Naive thymus-derived CD4-positive, alpha-beta T cell (primary cell): ENCODE data around the gene F10. TPM values are rescaled to one million over a fixed set of nuclear protein-coding genes. Genes with fewer than 3 reads are reported as not detected.
"Not testable (repeated sequence)": the region's sequence is repeated elsewhere in the genome, so short reads cannot be mapped to it uniquely, and the experiment has no call there.

Experiments used
- ATAC-seq: fragments of 150-1000 bp; cut with Tn5 transposase; 2 replicates; pipeline ENCODE4 v1.10.0; 2021; ENCODE audit warnings: mild to moderate bottlenecking, moderate library complexity
- CTCF ChIA-PET: fragments of 350-600 bp; sonication (Branson Sonifier 250); formaldehyde crosslinking; loops from one replicate; lab custom pipeline; 2021; ENCODE audit warnings: antibody characterized with exemption; lab: Charles Lee
- POLR2A ChIA-PET: fragments of 350-600 bp; sonication (Branson Sonifier 250); formaldehyde crosslinking; loops from one replicate; lab custom pipeline; 2021; ENCODE audit warnings: antibody characterized with exemption, inconsistent platforms; lab: Charles Lee
- DNase-seq, 9 donors: peaks; one replicate each; pipeline versions ENCODE4 v3.0.0 to v3.0.0-alpha.2; 2020 to 2022; ENCODE audit warnings: mixed read lengths in 1 of 9
- H3K27ac ChIP-seq: one replicate; pipeline ENCODE4 v1.7.0; 2013; ENCODE audit warnings: mild to moderate bottlenecking, low read depth, low read length, moderate library complexity
- H3K27me3 ChIP-seq, 2 donors: one replicate each; pipeline ENCODE4 v1.7.0; 2013; ENCODE audit warnings: low read length in 2 of 2, mild to moderate bottlenecking in 2 of 2, moderate library complexity in 2 of 2; ENCODE audit not compliant: control insufficient read depth in 2 of 2, insufficient read depth in 2 of 2
- H3K36me3 ChIP-seq, 3 experiments: 1 replicate in 2 of 3; 2 replicates in 1 of 3; pipeline ENCODE4 v1.7.0; 2013; ENCODE audit warnings: low read length in 3 of 3, mild to moderate bottlenecking in 3 of 3, moderate library complexity in 1 of 3; ENCODE audit not compliant: insufficient read depth in 3 of 3, control insufficient read depth in 2 of 3
- H3K4me1 ChIP-seq, 2 donors: one replicate each; pipeline ENCODE4 v1.7.0; 2013; ENCODE audit warnings: low read length in 2 of 2, mild to moderate bottlenecking in 2 of 2, moderate library complexity in 1 of 2; ENCODE audit not compliant: control insufficient read depth in 2 of 2, insufficient read depth in 2 of 2
- H3K4me3 ChIP-seq: 2 replicates; pipeline ENCODE4 v1.7.0; 2013; ENCODE audit warnings: mild to moderate bottlenecking, low read length
- H3K9me3 ChIP-seq, 3 experiments: 1 replicate in 2 of 3; 2 replicates in 1 of 3; pipeline ENCODE4 v1.7.0; 2013; ENCODE audit warnings: low read length in 3 of 3; ENCODE audit not compliant: control insufficient read depth in 2 of 3
- H3K27ac Mint-ChIP-seq, 9 donors: one replicate each; pipeline ENCODE4 v1.8.0; 2020 to 2022; ENCODE audit warnings: mixed read lengths in 9 of 9, mild to moderate bottlenecking in 8 of 9, moderate library complexity in 5 of 9, inconsistent platforms in 2 of 9
- H3K27me3 Mint-ChIP-seq, 5 donors: one replicate each; pipeline ENCODE4 v1.8.0; 2021 to 2022; ENCODE audit warnings: mixed read lengths in 5 of 5, mild to moderate bottlenecking in 1 of 5
- H3K36me3 Mint-ChIP-seq, 5 donors: one replicate each; pipeline ENCODE4 v1.8.0; 2020 to 2022; ENCODE audit warnings: mixed read lengths in 5 of 5, mild to moderate bottlenecking in 3 of 5, inconsistent platforms in 1 of 5
- H3K4me1 Mint-ChIP-seq, 7 donors: one replicate each; pipeline ENCODE4 v1.8.0; 2020 to 2022; ENCODE audit warnings: mixed read lengths in 7 of 7, mild to moderate bottlenecking in 3 of 7, inconsistent platforms in 1 of 7
- H3K4me3 Mint-ChIP-seq, 10 donors: one replicate each; pipeline ENCODE4 v1.8.0; 2020 to 2022; ENCODE audit warnings: mild to moderate bottlenecking in 10 of 10, mixed read lengths in 10 of 10, moderate library complexity in 6 of 10, inconsistent platforms in 2 of 10
- H3K9me3 Mint-ChIP-seq, 11 donors: one replicate each; pipeline ENCODE4 v1.8.0; 2020 to 2022; ENCODE audit warnings: mixed read lengths in 11 of 11, mild to moderate bottlenecking in 4 of 11, inconsistent platforms in 1 of 11, moderate library complexity in 1 of 11
- intact Hi-C, 2 donors: fragments of 100-400 bp; cut with micrococcal nuclease; formaldehyde crosslinking; loops; one replicate each; pipeline ENCODE4 v1.15.1; 2023
- polyA plus RNA-seq, 2 donors: library from polyadenylated mRNA; unstranded; fragments of 300-500 nt; fragmentation: Illumina TruSeq; gene quantifications; one replicate each; pipeline ENCODE4 v1.2.3, GENCODE V29; 2021
- total RNA-seq, 6 experiments: library from RNA in 5 of 6; stranded (reverse) in 5 of 6; gene quantifications; 1 replicate in 5 of 6; 2 replicates in 1 of 6; pipeline ENCODE4 v1.2.3 and lab custom pipeline; 2021 to 2026

F10 gene
- total and polyA plus RNA-seq, 7 experiments from 2014 or later = not detected

GRCh38 chr13:113158946-113159345 is 36.3 kb downstream of the F10 start:
- H3K27ac ChIP-seq = no peak overlapping the region
- Mint-ChIP-seq H3K36me3 (peaks cover 0 to 20% (median 0%) of the 10 kb centered on the region in 5 donors), H3K27ac (no peak overlapping the region), H3K9me3 (peaks cover 0 to 20% (median 4%) of the 10 kb centered on the region in 11 donors), H3K27me3 (peaks cover 0 to 10% (median 0%) of the 10 kb centered on the region in 5 donors), H3K4me1 (peaks cover 5 to 38% (median 31%) of the 10 kb centered on the region in 7 donors), H3K4me3 (no peak overlapping the region)
- CTCF ChIA-PET = no interaction called here
- ATAC-seq (no peak), DNase-seq (no peak)
- no peaks in the 10 kb centered on the region for H3K27me3 ChIP-seq
- no peaks in the 10 kb centered on the region for H3K9me3 ChIP-seq
- POLR2A ChIA-PET = interaction anchor here (0.6 kb wide), 1 partner anchor 231 kb away, joined by 4 read pairs; no protein-coding TSS in a partner anchor
- intact Hi-C loops = no loop called here
- peaks cover 8% of the 10 kb centered on the region in 2 donors for H3K4me1 ChIP-seq
- no peaks in the 10 kb centered on the region for H3K36me3 ChIP-seq
- no peak overlapping the region for H3K4me3 ChIP-seq

DNA sequence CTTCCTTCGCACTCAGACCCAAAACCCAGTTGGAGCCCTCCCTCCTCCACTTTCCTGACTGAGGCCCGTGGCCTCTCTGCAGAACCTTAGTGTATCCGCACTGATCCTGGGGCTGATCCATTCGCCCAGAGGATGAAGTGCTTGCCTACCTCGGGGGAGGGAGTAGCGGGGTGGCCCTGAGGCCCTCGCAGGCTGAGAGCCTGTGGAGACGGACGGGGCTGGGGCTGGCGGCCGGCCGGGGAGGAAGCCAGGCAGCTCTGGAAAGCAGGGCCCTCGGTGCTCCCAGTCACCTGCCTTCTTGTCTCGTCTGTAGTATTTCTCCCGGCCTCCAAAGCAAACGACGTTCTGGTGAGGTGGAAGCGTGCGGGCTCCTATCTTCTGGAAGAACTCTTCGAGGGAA is 37.1 kb downstream of the F10 start:
- ATAC-seq = no peak

DNA sequence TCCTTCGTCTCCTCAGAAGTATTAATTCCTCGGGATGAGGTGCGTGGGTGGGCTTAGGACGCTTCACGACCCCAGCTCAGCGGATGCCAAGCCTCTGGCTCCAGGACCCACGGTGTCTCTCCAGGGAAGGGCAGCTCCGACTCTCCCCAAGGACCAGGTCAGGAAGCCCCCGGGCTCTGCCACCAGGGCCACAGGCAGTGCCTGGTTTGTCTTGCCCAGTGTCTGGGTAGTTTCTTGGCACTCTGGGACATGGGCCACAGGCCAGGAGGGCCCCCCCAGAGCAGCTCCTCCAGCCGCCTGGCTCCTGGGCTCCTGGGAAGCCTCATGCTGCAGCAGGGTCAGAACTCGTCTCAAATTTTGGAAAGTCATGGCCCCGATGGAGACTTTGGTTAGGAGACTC is 38.4 kb downstream of the F10 start:
- Mint-ChIP-seq H3K4me3 (peak overlapping the region in 6 of 10 donors; percentile 8 to 88 (median 48)), H3K27ac (peak overlapping the region in 4 of 9 donors; percentile 4 to 75 (median 44))
- no peak overlapping the region for H3K4me3 ChIP-seq

More for the DNA sequence above, 37.1 kb downstream of the F10 start:
- Histone ChIP-seq H3K9me3 (no peaks in the 10 kb centered on the region), H3K36me3 (no peaks in the 10 kb centered on the region), H3K4me3 (no peak overlapping the region), H3K27ac (no peak overlapping the region), H3K27me3 (no peaks in the 10 kb centered on the region), H3K4me1 (peaks cover 8% of the 10 kb centered on the region in 2 donors)
- Mint-ChIP-seq H3K4me3 (peak overlapping the region in 1 of 10 donors; percentile 39), H3K9me3 (peaks cover 0 to 20% (median 4%) of the 10 kb centered on the region in 11 donors), H3K4me1 (peaks cover 5 to 38% (median 34%) of the 10 kb centered on the region in 7 donors), H3K36me3 (peaks cover 0 to 20% (median 0%) of the 10 kb centered on the region in 5 donors), H3K27me3 (peaks cover 0 to 10% (median 0%) of the 10 kb centered on the region in 5 donors), H3K27ac (peak overlapping the region in 3 of 9 donors; percentile 11 to 56 (median 38))
- ChIA-PET CTCF (no interaction called here), POLR2A (interaction anchor here (0.6 kb wide), 1 partner anchor 230 kb away, joined by 4 read pairs; no protein-coding TSS in a partner anchor)
- intact Hi-C loops = no loop called here
- no peak for DNase-seq

DNA sequence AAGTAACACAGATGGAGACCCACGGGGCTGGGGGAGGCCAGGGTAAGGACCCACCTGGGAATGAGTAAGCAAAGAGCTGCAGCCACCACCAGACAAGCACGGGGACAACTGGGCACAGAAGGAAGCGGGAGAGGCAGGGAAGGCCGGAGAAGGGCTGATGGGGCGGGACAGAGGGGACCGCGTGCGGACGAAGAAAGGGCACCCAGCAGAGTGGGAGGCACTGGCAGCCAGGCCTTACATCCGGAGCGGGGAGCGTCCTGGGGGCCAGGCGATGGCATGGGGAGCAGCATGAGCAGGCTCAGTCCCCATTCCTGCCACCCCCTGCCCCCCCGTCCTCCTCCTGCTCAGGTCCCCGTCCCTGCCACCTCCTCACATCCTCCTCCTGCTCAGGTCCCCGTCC is 38.8 kb downstream of the F10 start:
- CTCF ChIA-PET = no interaction called here
- intact Hi-C loops = no loop called here
- peaks cover 0 to 4% (median 0%) of the 10 kb centered on the region in 5 donors for H3K27me3 Mint-ChIP-seq
- DNase-seq = no peak
- no peaks in the 10 kb centered on the region for H3K27me3 ChIP-seq
- H3K4me1 Mint-ChIP-seq = peaks cover 5 to 43% (median 34%) of the 10 kb centered on the region in 7 donors
- POLR2A ChIA-PET = no interaction called here
- peak overlapping the region in 6 of 10 donors; percentile 8 to 88 (median 48) for H3K4me3 Mint-ChIP-seq
- H3K27ac Mint-ChIP-seq = peak overlapping the region in 5 of 9 donors; percentile 4 to 75 (median 51)
- peaks cover 0 to 7% (median 0%) of the 10 kb centered on the region in 11 donors for H3K9me3 Mint-ChIP-seq
- no peaks in the 10 kb centered on the region for H3K36me3 ChIP-seq
- no peaks in the 10 kb centered on the region for H3K9me3 ChIP-seq
- H3K27ac ChIP-seq = peak overlapping the region; percentile 29
- no peak for ATAC-seq
- H3K4me3 ChIP-seq = no peak overlapping the region
- peaks cover 0 to 10% (median 0%) of the 10 kb centered on the region in 5 donors for H3K36me3 Mint-ChIP-seq
- H3K4me1 ChIP-seq = peaks cover 8% of the 10 kb centered on the region in 2 donors

More for the DNA sequence above, 38.4 kb downstream of the F10 start:
- DNase-seq (no peak), ATAC-seq (no peak)
- H3K27me3 Mint-ChIP-seq = peaks cover 0 to 4% (median 0%) of the 10 kb centered on the region in 5 donors
- peaks cover 0 to 12% (median 0%) of the 10 kb centered on the region in 5 donors for H3K36me3 Mint-ChIP-seq
- intact Hi-C loops = no loop called here
- H3K4me1 ChIP-seq = peaks cover 8% of the 10 kb centered on the region in 2 donors
- H3K4me1 Mint-ChIP-seq = peaks cover 5 to 43% (median 29%) of the 10 kb centered on the region in 7 donors
- H3K9me3 Mint-ChIP-seq = peaks cover 0 to 10% (median 0%) of the 10 kb centered on the region in 11 donors
- H3K27ac ChIP-seq = peak overlapping the region; percentile 29
- ChIA-PET CTCF (interaction anchor here (0.6 kb wide), 1 partner anchor 195 kb away, joined by 3 read pairs; no protein-coding TSS in a partner anchor), POLR2A (no interaction called here)
- H3K27me3 ChIP-seq = no peaks in the 10 kb centered on the region
- H3K9me3 ChIP-seq = no peaks in the 10 kb centered on the region
- no peaks in the 10 kb centered on the region for H3K36me3 ChIP-seq

- H3K27ac Mint-ChIP-seq, POLR2A ChIA-PET, ATAC-seq, H3K9me3 ChIP-seq, H3K36me3 Mint-ChIP-seq, H3K27ac ChIP-seq, H3K36me3 ChIP-seq, H3K9me3 Mint-ChIP-seq, intact Hi-C loops, H3K4me3 ChIP-seq, H3K27me3 ChIP-seq, H3K4me3 Mint-ChIP-seq, H3K4me1 ChIP-seq, CTCF ChIA-PET, H3K27me3 Mint-ChIP-seq: not testable (repeated sequence)
- peak in 1 of 9 donors; percentile 18 for DNase-seq
- peaks cover 5 to 43% (median 34%) of the 10 kb centered on the region in 7 donors for H3K4me1 Mint-ChIP-seq
Measured at GRCh38 chr13:113161975-113162374, 39.4 kb downstream of the F10 start.

DNA sequence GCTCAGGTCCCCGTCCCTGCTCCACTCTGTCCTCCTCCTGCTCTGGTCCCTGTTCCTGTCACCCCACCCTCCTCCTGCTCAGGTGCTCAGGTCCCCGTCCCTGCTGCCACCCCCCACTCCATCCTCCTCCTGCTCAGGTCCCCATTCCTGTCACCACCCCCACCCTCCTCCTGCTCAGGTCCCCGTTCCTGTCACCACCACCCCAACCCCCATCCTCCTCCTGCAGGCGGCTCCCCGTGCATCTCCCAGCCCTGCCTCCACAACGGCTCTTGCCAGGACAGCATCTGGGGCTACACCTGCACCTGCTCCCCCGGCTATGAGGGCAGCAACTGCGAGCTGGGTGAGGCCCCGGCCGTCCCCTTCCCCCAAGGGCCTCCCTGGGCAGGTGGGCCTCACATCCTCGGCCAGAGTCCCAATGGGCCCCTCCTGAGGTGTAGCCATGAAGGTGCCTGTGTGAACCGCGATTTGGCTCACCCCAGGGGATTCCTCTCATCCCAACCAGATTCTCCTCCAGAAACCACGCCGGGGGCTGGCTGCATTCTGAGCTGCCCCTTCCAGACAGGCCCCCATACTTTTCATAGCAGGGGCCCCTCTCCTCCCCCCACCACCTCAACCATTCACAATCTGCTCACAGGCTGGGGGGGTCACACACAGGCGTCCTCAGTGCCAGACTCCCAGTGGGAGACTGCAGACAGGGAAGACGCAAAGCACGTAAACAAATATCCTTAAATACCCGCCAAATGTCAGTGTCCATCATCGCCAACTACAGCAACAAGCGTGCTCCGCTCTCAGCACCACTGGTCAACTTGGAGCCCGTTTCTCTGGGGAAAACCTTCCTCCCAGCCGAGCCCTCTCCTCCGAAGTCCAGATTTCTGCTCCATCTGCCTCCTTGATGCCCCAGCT is 40.4 kb downstream of the F10 start:
- Histone ChIP-seq H3K9me3 (no peaks in the 10 kb centered on the region), H3K27ac (no peak overlapping the region), H3K27me3 (no peaks in the 10 kb centered on the region), H3K4me3 (no peak overlapping the region), H3K36me3 (no peaks in the 10 kb centered on the region), H3K4me1 (peaks cover 8% of the 10 kb centered on the region in 2 donors)
- Mint-ChIP-seq H3K36me3 (peaks cover 4 to 12% (median 10%) of the 10 kb centered on the region in 5 donors), H3K9me3 (peaks cover 0 to 16% (median 6%) of the 10 kb centered on the region in 11 donors), H3K4me1 (peaks cover 0 to 43% (median 34%) of the 10 kb centered on the region in 7 donors), H3K4me3 (peak overlapping the region in 8 of 10 donors; percentile 14 to 77 (median 45)), H3K27me3 (peaks cover 0 to 4% (median 0%) of the 10 kb centered on the region in 5 donors), H3K27ac (peak overlapping the region in 7 of 9 donors; percentile 16 to 86 (median 64))
- POLR2A ChIA-PET = no interaction called here
- ATAC-seq (peak; percentile 59), DNase-seq (peak in 3 of 9 donors; percentile 35 to 44 (median 40))
- CTCF ChIA-PET = interaction anchor here (0.8 kb wide), 1 partner anchor 486 kb away, joined by 3 read pairs; no protein-coding TSS in a partner anchor
- intact Hi-C loops = no loop called here
